HG02642 (cell line): Measurements from ENCODE around the gene TBC1D12.

Experiments used
- ATAC-seq: cut with Tn5 transposase; IDR thresholded peaks from one replicate; pipeline ENCODE4 v1.9.1; 2021; ENCODE audit warnings: mild to moderate bottlenecking; ENCODE audit not compliant: unreplicated experiment, poor library complexity

The TBC1D12 gene

GRCh38 chr10:94403380-94404213 is 1.3 kb downstream of the TBC1D12 start:
- ATAC-seq, result peak; percentile 60

GRCh38 chr10:94405406-94405805 is 3.1 kb downstream of the TBC1D12 start:
- no peak for ATAC-seq

- ATAC-seq, result no peak
Observed at GRCh38 chr10:94407668-94408067, 5.3 kb downstream of the TBC1D12 start.

- no peak for ATAC-seq
Observed at GRCh38 chr10:94409021-94409657, 6.8 kb downstream of the TBC1D12 start.

GRCh38 chr10:94411304-94411703 is 9.0 kb downstream of the TBC1D12 start:
- ATAC-seq, result no peak

GRCh38 chr10:94412449-94412848 is 10.1 kb downstream of the TBC1D12 start:
- ATAC-seq, result no peak

GRCh38 chr10:94413361-94413760 is 11.0 kb downstream of the TBC1D12 start:
- ATAC-seq, result no peak

- ATAC-seq, result no peak
Observed at GRCh38 chr10:94416896-94417295, 14.6 kb downstream of the TBC1D12 start.

DNA sequence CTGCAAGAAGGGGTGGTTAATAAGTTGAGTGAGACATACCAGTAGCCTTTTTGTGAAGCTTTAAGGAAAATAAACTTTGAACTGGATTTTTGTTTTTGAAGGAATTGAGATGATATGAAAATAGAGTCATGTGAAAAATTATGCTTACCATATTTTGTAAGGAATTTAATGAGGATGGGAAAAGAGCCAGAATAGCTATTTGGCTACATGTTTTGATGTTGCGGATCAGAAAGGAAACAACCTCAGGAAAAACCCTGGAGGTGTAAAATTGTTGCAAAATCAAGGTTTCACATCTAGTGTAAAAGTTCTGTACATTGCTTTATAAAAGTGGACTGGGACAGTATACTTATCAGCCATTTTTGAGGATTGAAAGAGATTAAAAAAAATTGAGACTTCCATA is 15.0 kb downstream of the TBC1D12 start:
- ATAC-seq, result no peak

- ATAC-seq, result no peak
Observed at GRCh38 chr10:94420516-94420915, 18.2 kb downstream of the TBC1D12 start.

DNA sequence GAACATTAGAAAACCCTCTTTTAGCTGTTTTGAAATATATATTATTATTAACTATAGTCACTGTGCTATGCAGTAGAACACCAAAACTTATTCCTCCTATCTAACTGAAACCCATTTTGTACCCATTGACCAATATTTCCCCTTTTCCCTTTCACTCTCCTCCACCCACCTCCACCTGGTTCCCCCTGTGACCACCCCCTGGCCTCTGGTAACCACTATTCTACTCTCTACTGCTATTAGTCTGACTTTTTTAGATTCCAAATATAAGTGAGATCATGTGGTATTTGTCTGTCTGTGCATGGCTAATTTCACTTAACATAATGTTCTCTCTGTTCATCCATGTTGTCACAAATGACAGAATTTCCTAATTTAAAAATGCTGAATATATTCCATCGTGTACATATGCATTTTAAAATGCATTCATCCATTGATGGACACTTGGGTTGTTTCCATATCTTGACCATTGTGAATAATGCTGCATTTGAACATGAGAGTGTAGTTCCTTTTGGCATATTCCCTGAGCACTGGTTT is 18.7 kb downstream of the TBC1D12 start:
- no peak for ATAC-seq

DNA sequence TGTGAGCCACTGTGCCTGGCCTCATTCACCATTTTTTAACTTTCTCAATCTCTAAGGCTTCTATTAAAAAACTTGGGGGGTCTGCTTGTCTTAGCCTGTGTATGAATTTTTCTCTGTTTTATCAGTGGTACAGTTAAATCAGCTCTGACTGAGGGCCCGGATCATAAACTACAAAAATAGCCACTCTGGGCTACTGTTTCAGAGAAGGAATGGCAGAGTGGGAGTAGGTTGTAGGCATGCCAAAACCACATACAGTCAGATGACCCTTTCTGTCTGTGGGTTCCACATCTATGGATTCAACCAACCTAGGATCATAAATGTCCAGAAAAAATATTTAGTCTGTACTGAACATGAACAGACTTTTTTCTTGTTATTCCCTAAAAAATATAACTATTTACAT is 21.3 kb downstream of the TBC1D12 start:
- no peak for ATAC-seq

DNA sequence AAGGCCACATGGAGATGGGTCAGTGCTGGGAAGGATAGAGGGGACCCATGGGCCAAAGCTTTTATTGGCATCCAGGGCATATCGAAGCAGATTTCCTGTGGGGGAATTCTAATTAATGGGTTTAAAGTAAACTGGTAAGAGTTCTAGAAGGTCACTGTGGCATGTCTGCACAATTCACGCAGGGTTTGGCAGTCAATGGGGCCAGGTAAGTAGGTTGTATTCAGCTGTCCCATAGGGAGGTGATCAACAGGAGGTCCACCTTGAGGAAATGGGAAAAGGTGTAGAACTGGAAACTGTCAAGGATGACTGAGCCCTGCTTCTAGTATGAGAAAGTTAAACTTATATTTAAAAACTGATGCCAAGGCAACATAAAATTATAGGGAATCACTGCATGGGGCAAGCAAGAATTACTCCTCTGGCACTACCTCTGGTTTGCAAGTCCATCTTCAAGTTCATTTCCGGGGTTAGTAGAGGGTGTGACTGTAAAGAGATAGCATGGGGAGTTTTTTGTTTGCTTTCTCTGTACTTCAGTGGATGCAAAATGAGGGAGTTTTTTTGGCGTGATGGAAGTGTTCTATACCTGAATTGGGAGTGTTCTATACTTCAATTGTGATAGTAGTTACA is 22.5 kb downstream of the TBC1D12 start:
- no peak for ATAC-seq

GRCh38 chr10:94425942-94426341 is 23.6 kb downstream of the TBC1D12 start:
- no peak for ATAC-seq

GRCh38 chr10:94427166-94427565 is 24.8 kb downstream of the TBC1D12 start:
- no peak for ATAC-seq

- ATAC-seq, result no peak
Observed at GRCh38 chr10:94428766-94429707, 26.7 kb downstream of the TBC1D12 start.

- no peak for ATAC-seq
Observed at GRCh38 chr10:94430701-94431100, 28.4 kb downstream of the TBC1D12 start.

DNA sequence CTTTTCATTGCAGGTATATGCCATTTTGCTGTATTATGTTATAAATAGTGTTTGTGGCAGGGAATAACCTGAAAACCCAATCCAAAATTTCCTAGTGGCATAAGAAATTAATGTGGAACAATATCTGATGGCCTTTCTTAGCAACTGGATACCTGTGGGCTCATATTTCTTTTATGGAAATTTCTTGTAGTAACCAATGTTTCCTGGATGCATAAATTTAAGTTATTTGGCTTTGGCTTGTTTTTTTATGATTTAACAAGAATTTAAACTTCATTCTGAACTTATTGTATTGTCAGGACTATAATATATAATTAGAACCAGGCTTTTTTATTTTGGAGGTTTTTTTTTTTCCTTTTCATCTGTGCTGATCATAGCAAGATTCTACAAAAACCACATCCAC is 30.1 kb downstream of the TBC1D12 start:
- no peak for ATAC-seq

GRCh38 chr10:94439275-94439861 is 37.0 kb downstream of the TBC1D12 start:
- ATAC-seq, result no peak

- ATAC-seq, result no peak
Observed at GRCh38 chr10:94440096-94440495, 37.8 kb downstream of the TBC1D12 start.
